Esophagus squamous epithelium (tissue), 5 donors: ENCODE data around the gene HSF2BP. TPM values are rescaled to one million over a fixed set of nuclear protein-coding genes. Genes with fewer than 3 reads are reported as not detected.

Experiments
- DNase-seq: peaks from one replicate; lab custom pipeline; 2025; lab: John Stamatoyannopoulos, UW
- H3K27ac ChIP-seq, 4 donors: fragments of 200-600 bp; sonication (generic); one replicate each; pipeline ENCODE4 v1.5.1; 2016 to 2019; ENCODE audit warnings: mild to moderate bottlenecking in 1 of 4
- H3K27me3 ChIP-seq, 4 donors: fragments of 200-600 bp; sonication (generic); 1 replicate in 3 of 4; 2 replicates in 1 of 4; pipeline versions ENCODE4 v1.5.1 to v1.6.0; 2017 to 2021; ENCODE audit warnings: antibody characterized with exemption in 1 of 4
- H3K36me3 ChIP-seq, 3 donors: fragments of 200-600 bp; sonication (generic); one replicate each; pipeline ENCODE4 v1.5.1; 2016 to 2019
- H3K4me1 ChIP-seq, 3 donors: fragments of 200-600 bp; sonication (generic); one replicate each; pipeline ENCODE4 v1.5.1; 2017 to 2019
- H3K4me3 ChIP-seq, 4 donors: fragments of 200-600 bp; sonication (generic); 1 replicate in 3 of 4; 2 replicates in 1 of 4; pipeline ENCODE4 v1.5.1; 2016 to 2019; ENCODE audit warnings: mild to moderate bottlenecking in 2 of 4, moderate library complexity in 1 of 4
- H3K9me3 ChIP-seq, 3 donors: fragments of 200-600 bp; sonication (generic); one replicate each; pipeline ENCODE4 v1.5.1; 2016 to 2019
- POLR2A ChIP-seq, 4 donors: fragments of 450-650 bp; IDR thresholded peaks; one replicate each; pipeline ENCODE4 v1.6.1; 2017; ENCODE audit warnings: antibody characterized with exemption in 4 of 4, mild to moderate bottlenecking in 4 of 4, moderate library complexity in 3 of 4
- WGBS, 2 donors: methylation state at CpG; one replicate each; pipeline ENCODE4 v1.1.5; 2018; 5-methylcytosine and 5-hydroxymethylcytosine counted together
- intact Hi-C: fragments of 100-400 bp; cut with DNase I; formaldehyde crosslinking; loops from one replicate; pipeline ENCODE4 v1.15.0; 2022
- total RNA-seq, 4 donors: library from RNA; depleted of rRNA; stranded (reverse); fragments of >200 nt; gene quantifications; one replicate each; pipeline ENCODE4 v1.1.0, GENCODE V29; 2016
- TF ChIP-seq, protein P1 (sequence below), 6 experiments: fragments of 450-650 bp in 4 of 6; fragments of 200-600 bp in 2 of 6; sonication (generic) in 2 of 6; IDR thresholded peaks; one replicate each; pipeline ENCODE4 v1.5.1; 2016 to 2019; ENCODE audit warnings: antibody characterized with exemption in 6 of 6, mild to moderate bottlenecking in 4 of 6, moderate library complexity in 4 of 6
- donor health status: DM: yes; HTN: yes; CAD: no.

HSF2BP gene
- total RNA-seq, 4 donors from 2014 or later: 0.35 to 1.1 (median 0.76) TPM; not detected in 1

DNA sequence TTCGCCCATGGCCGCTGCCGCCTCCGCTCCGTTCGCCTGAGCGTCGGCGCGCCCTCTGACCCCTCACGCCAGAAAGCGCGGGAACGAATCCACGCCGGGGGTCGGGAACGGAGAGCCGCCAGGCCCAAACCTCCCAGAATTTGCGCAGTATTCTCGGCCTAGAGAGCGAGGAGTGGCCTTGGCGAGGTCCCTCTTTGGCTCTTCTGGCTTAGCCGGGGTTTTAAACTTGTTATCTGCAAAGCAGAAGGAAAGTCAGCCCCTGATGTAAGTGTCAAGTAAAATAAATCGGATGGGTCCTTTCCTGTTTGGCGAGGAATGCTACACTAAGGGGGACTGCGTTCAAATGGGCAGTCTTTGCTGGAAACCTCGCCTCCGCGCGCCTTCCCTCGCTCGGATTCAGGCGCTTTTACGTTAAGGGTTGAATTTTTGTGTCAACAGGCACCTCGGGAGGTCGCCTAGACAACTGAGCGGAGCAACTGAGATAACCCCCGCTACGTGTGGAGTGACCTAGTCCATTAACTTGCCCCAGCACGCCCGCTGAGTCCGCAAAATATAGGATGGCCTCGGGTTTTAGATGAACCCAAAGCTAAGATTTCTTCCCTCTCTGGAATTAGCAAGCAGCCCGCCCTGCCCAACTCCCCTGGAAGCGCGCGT is 1.1 kb downstream of the HSF2BP start:
- H3K4me1 ChIP-seq: peaks cover 14 to 44% (median 25%) of the 10 kb centered on the region in 3 donors
- TF ChIP-seq POLR2A (IDR thresholded peaks at IDR 0.05): no peak
- TF ChIP-seq, protein P1, sequence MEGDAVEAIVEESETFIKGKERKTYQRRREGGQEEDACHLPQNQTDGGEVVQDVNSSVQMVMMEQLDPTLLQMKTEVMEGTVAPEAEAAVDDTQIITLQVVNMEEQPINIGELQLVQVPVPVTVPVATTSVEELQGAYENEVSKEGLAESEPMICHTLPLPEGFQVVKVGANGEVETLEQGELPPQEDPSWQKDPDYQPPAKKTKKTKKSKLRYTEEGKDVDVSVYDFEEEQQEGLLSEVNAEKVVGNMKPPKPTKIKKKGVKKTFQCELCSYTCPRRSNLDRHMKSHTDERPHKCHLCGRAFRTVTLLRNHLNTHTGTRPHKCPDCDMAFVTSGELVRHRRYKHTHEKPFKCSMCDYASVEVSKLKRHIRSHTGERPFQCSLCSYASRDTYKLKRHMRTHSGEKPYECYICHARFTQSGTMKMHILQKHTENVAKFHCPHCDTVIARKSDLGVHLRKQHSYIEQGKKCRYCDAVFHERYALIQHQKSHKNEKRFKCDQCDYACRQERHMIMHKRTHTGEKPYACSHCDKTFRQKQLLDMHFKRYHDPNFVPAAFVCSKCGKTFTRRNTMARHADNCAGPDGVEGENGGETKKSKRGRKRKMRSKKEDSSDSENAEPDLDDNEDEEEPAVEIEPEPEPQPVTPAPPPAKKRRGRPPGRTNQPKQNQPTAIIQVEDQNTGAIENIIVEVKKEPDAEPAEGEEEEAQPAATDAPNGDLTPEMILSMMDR (IDR thresholded peaks at IDR 0.05): no peak
- no peak overlapping the region for H3K4me3 ChIP-seq
- H3K27me3 ChIP-seq: no peaks in the 10 kb centered on the region
- 84 to 93% methylated on average over 16 of the region's 48 CpGs for WGBS, 2 donors
- peaks cover 0 to 20% (median 0%) of the 10 kb centered on the region in 3 donors for H3K36me3 ChIP-seq
- peak overlapping the region in 1 of 4 donors; percentile 92 for H3K27ac ChIP-seq
- intact Hi-C loops: no loop called here
- no peak for DNase-seq
- no peaks in the 10 kb centered on the region for H3K9me3 ChIP-seq

DNA sequence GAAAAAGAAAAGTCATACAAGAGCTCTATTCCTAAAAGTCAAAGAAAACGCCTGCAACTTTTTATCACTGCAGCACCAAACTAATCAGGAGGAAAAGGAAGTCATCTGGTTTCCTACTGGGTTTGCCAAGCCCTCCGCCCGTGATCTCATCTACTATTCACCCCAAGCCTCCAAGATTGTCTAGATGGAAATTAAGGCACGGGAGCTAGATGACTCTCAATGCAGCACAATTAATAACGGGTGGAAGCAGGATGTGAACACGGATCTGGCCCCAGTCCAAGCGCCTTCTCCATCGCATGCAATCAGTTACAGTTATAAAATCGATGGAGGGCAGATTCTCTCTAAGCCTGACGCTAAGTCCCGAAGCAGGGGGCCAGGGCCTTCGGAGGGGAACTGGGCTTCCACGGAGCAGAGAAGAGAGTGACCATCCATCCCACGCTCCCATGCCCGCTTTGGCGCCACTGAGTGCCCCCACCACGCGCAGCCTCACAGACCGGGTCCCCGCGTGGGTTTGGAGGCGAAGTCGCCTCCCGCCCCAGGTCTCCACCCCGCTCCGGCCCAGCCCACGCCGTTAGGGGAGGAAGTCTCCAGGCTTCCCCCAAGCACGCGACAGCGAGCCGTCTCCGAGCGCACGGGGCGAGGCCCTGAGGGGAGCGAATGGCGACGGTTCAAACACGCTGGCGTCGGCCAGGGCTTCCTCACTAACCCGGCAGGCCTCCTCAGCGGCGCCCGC is 1.8 kb downstream of the HSF2BP start:
- H3K9me3 ChIP-seq: no peaks in the 10 kb centered on the region
- peaks cover 0 to 13% (median 0%) of the 10 kb centered on the region in 3 donors for H3K36me3 ChIP-seq
- H3K4me3 ChIP-seq: peak overlapping the region in 1 of 4 donors; percentile 10
- WGBS, 2 donors: 34 to 73% methylated on average over 5 to 6 of the region's 46 CpGs
- intact Hi-C loops: no loop called here
- no peaks in the 10 kb centered on the region for H3K27me3 ChIP-seq
- peaks cover 14 to 44% (median 25%) of the 10 kb centered on the region in 3 donors for H3K4me1 ChIP-seq
- H3K27ac ChIP-seq: peak overlapping the region in 1 of 4 donors; percentile 26
- DNase-seq: no peak
- no peak for TF ChIP-seq POLR2A (IDR thresholded peaks at IDR 0.05)
- TF ChIP-seq, protein P1 (IDR thresholded peaks at IDR 0.05): no peak

DNA sequence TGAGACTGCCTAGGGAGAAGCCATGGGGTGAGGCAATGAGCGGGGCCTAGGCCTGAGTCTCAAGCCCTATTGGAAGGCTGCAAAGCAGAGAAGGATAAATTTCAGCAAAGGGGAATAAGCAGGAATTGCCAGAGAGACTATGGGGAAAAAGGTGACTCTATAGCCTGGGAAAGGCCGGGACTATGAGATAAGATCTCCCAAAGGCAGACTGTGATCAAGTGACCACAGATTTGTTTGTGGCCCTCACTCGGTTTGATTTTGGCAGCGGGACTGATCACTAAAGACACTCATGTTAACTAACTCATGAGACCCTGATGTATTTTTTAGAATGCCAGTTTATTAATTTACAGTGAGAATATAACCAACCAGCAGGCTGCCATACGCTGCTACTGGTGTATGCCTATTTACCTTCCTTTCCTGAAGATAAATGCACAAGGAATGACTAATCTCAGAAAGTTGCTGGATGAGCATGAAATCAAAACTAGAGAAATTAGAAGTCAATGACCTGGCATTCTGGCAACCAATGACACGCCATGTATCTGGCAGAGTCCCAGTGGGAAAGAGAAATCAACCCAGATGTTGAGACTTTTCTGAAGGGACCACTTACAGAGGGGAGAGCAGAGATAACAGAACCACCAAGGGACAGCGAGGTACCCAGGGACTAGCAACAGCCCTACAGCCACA is 4.3 kb downstream of the HSF2BP start:
- TF ChIP-seq POLR2A (IDR thresholded peaks at IDR 0.05): no peak
- TF ChIP-seq, protein P1 (IDR thresholded peaks at IDR 0.05): no peak
- intact Hi-C loops: no loop called here

DNA sequence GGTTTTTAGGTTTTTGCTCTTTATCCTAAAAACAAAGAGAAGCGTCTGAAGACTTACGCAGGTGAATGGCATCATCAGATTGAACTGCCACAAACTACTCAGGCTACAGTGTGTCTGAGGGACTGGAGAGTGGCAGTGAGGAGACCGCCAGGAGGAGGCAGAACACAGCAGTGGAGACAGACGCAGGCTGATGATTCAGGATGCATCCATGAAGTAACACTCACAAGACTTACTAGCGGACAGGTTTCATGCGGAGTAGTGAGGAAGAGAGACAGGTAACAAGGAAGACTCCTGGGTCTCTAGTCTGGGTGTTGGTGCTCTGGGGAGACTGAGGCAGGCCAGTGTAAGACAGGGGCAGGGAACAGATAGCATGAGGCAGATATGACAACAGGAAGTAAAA is 5.7 kb downstream of the HSF2BP start:
- 89 to 90% methylated on average over 6 of the region's 6 CpGs for WGBS, 2 donors
- no peak for DNase-seq

More for the DNA sequence above, 4.3 kb downstream of the HSF2BP start:
- no peak for DNase-seq
- Histone ChIP-seq H3K27ac (no peak overlapping the region), H3K4me3 (no peak overlapping the region), H3K36me3 (no peaks in the 10 kb centered on the region), H3K9me3 (no peaks in the 10 kb centered on the region), H3K27me3 (no peaks in the 10 kb centered on the region), H3K4me1 (peaks cover 6 to 23% (median 11%) of the 10 kb centered on the region in 3 donors)
- 86% methylated on average over 7 of the region's 7 CpGs for WGBS, 2 donors

More for the DNA sequence above, 5.7 kb downstream of the HSF2BP start:
- no peak overlapping the region for H3K27ac ChIP-seq
- intact Hi-C loops: no loop called here
- TF ChIP-seq, protein P1 (IDR thresholded peaks at IDR 0.05): no peak
- TF ChIP-seq POLR2A (IDR thresholded peaks at IDR 0.05): no peak
- no peaks in the 10 kb centered on the region for H3K9me3 ChIP-seq
- peaks cover under 1 to 14% (median 5%) of the 10 kb centered on the region in 3 donors for H3K4me1 ChIP-seq
- H3K36me3 ChIP-seq: no peaks in the 10 kb centered on the region
- no peaks in the 10 kb centered on the region for H3K27me3 ChIP-seq
- H3K4me3 ChIP-seq: no peak overlapping the region
